NK-92 treated with Interleukin-12 subunit alpha and Interleukin-12 subunit beta, amount 100 ng/mL, for 24 hours (cell line): ENCODE measurements around the gene TMEM217.
"Not testable (repeated sequence)": the region's sequence is repeated elsewhere in the genome, so short reads cannot be mapped to it uniquely, and the experiment has no call there.

Experiments
- DNase-seq: peaks from one replicate; lab custom pipeline; 2025; lab: John Stamatoyannopoulos, UW

Gene TMEM217

GRCh38 chr6:37182736-37183590 lies 75.0 kb downstream of the TMEM217 start:
- peak; percentile 70 for DNase-seq

- not testable (repeated sequence) for DNase-seq
Measured at GRCh38 chr6:37180610-37181009, 77.3 kb downstream of the TMEM217 start.

GRCh38 chr6:37180075-37180474 lies 77.9 kb downstream of the TMEM217 start:
- no peak for DNase-seq

GRCh38 chr6:37177935-37178517 lies 79.9 kb downstream of the TMEM217 start:
- no peak for DNase-seq

- DNase-seq, result no peak
Measured at GRCh38 chr6:37177077-37177934, 80.6 kb downstream of the TMEM217 start.

GRCh38 chr6:37176268-37177076 lies 81.5 kb downstream of the TMEM217 start:
- DNase-seq, result no peak

- DNase-seq, result no peak
Measured at GRCh38 chr6:37175332-37176267, 82.3 kb downstream of the TMEM217 start.

GRCh38 chr6:37174515-37175331 lies 83.2 kb downstream of the TMEM217 start:
- peak; percentile 22 for DNase-seq

GRCh38 chr6:37174196-37174514 lies 83.8 kb downstream of the TMEM217 start:
- no peak for DNase-seq

- peak; percentile 38 for DNase-seq
Measured at GRCh38 chr6:37173493-37174195, 84.3 kb downstream of the TMEM217 start.

- DNase-seq, result no peak
Measured at GRCh38 chr6:37172912-37173492, 84.9 kb downstream of the TMEM217 start.

- DNase-seq, result peak; percentile 85
Measured at GRCh38 chr6:37171970-37172812, 85.8 kb downstream of the TMEM217 start.

GRCh38 chr6:37171201-37171969 lies 86.6 kb downstream of the TMEM217 start:
- DNase-seq, result peak; percentile 69

GRCh38 chr6:37170273-37171200 lies 87.4 kb downstream of the TMEM217 start:
- peak; percentile 56 for DNase-seq

- peak; percentile 100 for DNase-seq
Measured at GRCh38 chr6:37169496-37170272, 88.3 kb downstream of the TMEM217 start, which contains the start of gene PIM1. PIM1 (plus strand) TSS chr6:37170152; CDS start chr6:37170576, 424 bp downstream.
